ENCODE measurements around the gene ARHGAP29.

Gene ARHGAP29

DNA sequence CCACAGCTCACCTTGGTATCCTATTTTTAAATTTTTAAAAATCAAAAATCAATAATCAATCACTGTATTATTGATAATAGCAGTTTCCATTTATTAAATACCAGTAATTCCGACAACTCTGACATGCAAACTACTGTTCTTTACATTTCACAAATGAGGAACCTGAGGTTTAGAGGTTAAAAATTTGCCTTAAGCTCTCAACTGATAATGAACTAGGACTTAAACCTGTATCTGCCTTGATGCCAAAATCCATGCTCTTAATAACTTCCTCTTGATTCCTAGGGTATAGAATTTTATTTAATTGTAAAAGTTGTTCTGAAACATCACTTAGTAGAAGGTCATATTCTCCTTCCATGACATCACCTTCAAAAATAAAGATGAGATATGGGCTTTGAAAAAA lies 5.6 kb downstream of the ARHGAP29 start:
- TF ChIP-seq FOXP2 (optimal IDR thresholded peaks at IDR 0.05; ENCODE audit: borderline replicate concordance, extremely low read depth, extremely low read length, insufficient read depth), result no peak
- no peak for TF ChIP-seq SIN3A (IDR thresholded peaks at IDR 0.05; ENCODE audit: borderline replicate concordance, insufficient read depth, low read length)
- TF ChIP-seq TAF1 (IDR thresholded peaks at IDR 0.05; ENCODE audit: borderline replicate concordance, insufficient read depth, low read length), result no peak
- TF ChIP-seq, protein P1, sequence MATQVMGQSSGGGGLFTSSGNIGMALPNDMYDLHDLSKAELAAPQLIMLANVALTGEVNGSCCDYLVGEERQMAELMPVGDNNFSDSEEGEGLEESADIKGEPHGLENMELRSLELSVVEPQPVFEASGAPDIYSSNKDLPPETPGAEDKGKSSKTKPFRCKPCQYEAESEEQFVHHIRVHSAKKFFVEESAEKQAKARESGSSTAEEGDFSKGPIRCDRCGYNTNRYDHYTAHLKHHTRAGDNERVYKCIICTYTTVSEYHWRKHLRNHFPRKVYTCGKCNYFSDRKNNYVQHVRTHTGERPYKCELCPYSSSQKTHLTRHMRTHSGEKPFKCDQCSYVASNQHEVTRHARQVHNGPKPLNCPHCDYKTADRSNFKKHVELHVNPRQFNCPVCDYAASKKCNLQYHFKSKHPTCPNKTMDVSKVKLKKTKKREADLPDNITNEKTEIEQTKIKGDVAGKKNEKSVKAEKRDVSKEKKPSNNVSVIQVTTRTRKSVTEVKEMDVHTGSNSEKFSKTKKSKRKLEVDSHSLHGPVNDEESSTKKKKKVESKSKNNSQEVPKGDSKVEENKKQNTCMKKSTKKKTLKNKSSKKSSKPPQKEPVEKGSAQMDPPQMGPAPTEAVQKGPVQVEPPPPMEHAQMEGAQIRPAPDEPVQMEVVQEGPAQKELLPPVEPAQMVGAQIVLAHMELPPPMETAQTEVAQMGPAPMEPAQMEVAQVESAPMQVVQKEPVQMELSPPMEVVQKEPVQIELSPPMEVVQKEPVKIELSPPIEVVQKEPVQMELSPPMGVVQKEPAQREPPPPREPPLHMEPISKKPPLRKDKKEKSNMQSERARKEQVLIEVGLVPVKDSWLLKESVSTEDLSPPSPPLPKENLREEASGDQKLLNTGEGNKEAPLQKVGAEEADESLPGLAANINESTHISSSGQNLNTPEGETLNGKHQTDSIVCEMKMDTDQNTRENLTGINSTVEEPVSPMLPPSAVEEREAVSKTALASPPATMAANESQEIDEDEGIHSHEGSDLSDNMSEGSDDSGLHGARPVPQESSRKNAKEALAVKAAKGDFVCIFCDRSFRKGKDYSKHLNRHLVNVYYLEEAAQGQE (IDR thresholded peaks at IDR 0.05; ENCODE audit: insufficient read depth in 1 of 2, low read depth in 2 of 2, low read length in 2 of 2), result no peak
- TF ChIP-seq POLR2AphosphoS5 (IDR thresholded peaks at IDR 0.05; ENCODE audit: low read depth, low read length), result no peak

DNA sequence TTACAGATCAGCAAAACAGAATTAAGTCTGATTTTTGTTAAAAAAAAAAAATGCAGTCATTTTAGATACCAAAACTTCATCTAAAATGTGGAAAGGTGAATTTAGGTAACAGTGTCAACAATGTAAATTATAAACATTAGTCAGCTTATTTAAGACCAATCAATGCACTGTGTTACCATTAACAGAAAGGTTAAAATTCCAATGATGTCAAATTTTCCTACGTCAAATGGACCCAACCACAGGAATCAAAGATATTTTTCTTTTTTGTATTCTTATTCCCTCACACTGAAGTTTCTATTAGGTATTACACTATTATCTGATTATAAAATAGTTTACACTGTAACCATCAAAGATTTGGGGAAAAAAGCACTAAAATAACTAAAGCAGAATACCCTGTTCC lies 6.5 kb downstream of the ARHGAP29 start:
- TF ChIP-seq FOXP2 (optimal IDR thresholded peaks at IDR 0.05; ENCODE audit: borderline replicate concordance, extremely low read depth, extremely low read length, insufficient read depth) (no peak), SIN3A (IDR thresholded peaks at IDR 0.05; ENCODE audit: borderline replicate concordance, insufficient read depth, low read length) (no peak), TAF1 (IDR thresholded peaks at IDR 0.05; ENCODE audit: borderline replicate concordance, insufficient read depth, low read length) (no peak), POLR2AphosphoS5 (IDR thresholded peaks at IDR 0.05; ENCODE audit: low read depth, low read length) (no peak)
- TF ChIP-seq, protein P1 (IDR thresholded peaks at IDR 0.05; ENCODE audit: insufficient read depth in 1 of 2, low read depth in 2 of 2, low read length in 2 of 2), result no peak

DNA sequence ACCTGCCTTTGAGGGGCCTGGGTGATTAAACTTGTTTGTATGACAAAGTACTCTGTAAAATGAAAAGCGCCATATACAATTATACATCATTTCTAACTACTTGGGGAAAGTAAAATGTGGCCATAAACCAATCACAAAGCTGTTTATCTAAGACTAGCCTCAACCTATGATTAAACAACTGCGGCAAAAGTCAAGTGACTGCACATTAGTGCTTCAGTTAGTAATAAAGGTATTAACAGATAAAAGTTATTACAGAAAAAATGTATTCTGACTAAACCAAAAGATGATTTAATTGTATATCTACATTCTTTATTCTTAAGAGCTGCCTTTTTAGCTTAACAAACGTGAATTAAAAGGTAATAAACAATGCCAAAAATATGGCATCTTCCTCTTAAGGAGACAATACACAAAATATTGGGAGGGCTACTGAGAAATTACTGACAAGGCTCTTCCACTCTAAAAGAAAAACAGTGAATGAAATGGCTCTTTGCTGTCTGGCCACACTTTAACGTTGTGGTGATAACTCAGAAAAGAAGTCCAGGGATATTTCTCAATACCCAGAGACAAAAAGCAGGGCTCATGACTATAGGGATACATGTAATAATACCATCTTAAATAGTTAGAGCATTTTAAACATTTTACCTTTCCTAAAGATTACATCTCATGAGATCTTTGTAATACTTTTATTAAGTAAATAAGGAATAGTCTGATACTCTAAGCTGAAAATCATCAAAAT lies 8.6 kb downstream of the ARHGAP29 start:
- TF ChIP-seq, protein P1 (IDR thresholded peaks at IDR 0.05; ENCODE audit: insufficient read depth in 1 of 2, low read depth in 2 of 2, low read length in 2 of 2), result no peak
- no peak for TF ChIP-seq FOXP2 (optimal IDR thresholded peaks at IDR 0.05; ENCODE audit: borderline replicate concordance, extremely low read depth, extremely low read length, insufficient read depth)
- no peak for TF ChIP-seq POLR2AphosphoS5 (IDR thresholded peaks at IDR 0.05; ENCODE audit: low read depth, low read length)
- TF ChIP-seq TAF1 (IDR thresholded peaks at IDR 0.05; ENCODE audit: borderline replicate concordance, insufficient read depth, low read length), result no peak
- TF ChIP-seq SIN3A (IDR thresholded peaks at IDR 0.05; ENCODE audit: borderline replicate concordance, insufficient read depth, low read length), result no peak

DNA sequence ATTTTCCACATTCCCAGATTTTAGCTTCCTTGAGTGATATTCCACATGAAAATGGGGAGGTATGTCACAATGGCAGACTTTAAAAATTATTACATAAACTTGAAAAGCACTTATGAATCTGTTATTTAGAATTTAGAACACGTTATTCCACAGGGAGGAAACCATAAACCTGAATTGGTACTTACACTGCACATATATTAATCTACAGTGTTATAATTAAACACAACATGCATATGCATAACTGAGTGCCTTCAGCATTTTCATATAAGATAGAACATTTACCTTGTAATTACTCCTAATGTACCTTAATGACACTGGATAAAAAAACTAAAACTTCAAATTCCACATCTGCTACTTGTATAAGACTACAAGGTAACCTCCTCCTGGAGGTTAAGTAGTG lies 9.8 kb downstream of the ARHGAP29 start:
- TF ChIP-seq, protein P1 (IDR thresholded peaks at IDR 0.05; ENCODE audit: insufficient read depth in 1 of 2, low read depth in 2 of 2, low read length in 2 of 2), result no peak
- no peak for TF ChIP-seq POLR2AphosphoS5 (IDR thresholded peaks at IDR 0.05; ENCODE audit: low read depth, low read length)

GRCh38 chr1:94225845-94226244 lies 11.5 kb downstream of the ARHGAP29 start:
- TF ChIP-seq TAF1 (IDR thresholded peaks at IDR 0.05; ENCODE audit: borderline replicate concordance, insufficient read depth, low read length), result no peak
- no peak for TF ChIP-seq FOXP2 (optimal IDR thresholded peaks at IDR 0.05; ENCODE audit: borderline replicate concordance, extremely low read depth, extremely low read length, insufficient read depth)
- TF ChIP-seq, protein P1 (IDR thresholded peaks at IDR 0.05; ENCODE audit: insufficient read depth in 1 of 2, low read depth in 2 of 2, low read length in 2 of 2), result no peak
- TF ChIP-seq SIN3A (IDR thresholded peaks at IDR 0.05; ENCODE audit: borderline replicate concordance, insufficient read depth, low read length), result no peak
- no peak for TF ChIP-seq POLR2AphosphoS5 (IDR thresholded peaks at IDR 0.05; ENCODE audit: low read depth, low read length)

Data from PFSK-1 (cell line).